ENCODE measurements around the gene MAGEB3.

The MAGEB3 gene

GRCh38 chrX:30215357-30215843, 15.1 kb upstream of the MAGEB3 start, which contains the start of gene MAGEB2:
Gene MAGEB2, plus strand, starts transcription at chrX:30215563. Its CDS starts 3,018 bp downstream, at chrX:30218581.
- ChIA-PET POLR2A (no interaction called here), CTCF (no interaction called here)
- DNase-seq (ENCODE audit: low read depth, low spot score) = no peak
- TF ChIP-seq CTCF (IDR thresholded peaks at IDR 0.05; ENCODE audit: insufficient read depth, low read length, missing control alignments) = no peak
- H3K4me3 ChIP-seq (ENCODE audit: low read depth, low read length) = no peak within 1 kb of the TSS

- no peak for DNase-seq (ENCODE audit: low read depth, low spot score)
- no peak for TF ChIP-seq CTCF (IDR thresholded peaks at IDR 0.05; ENCODE audit: insufficient read depth, low read length, missing control alignments)
- CTCF ChIA-PET = no interaction called here
Measured at GRCh38 chrX:30217465-30217864, 13.0 kb upstream of the MAGEB3 start.

GRCh38 chrX:30219372-30219771, 11.1 kb upstream of the MAGEB3 start:
- POLR2A ChIA-PET = no interaction called here
- CTCF ChIA-PET = no interaction called here

More at GRCh38 chrX:30217465-30217864, 13.0 kb upstream of the MAGEB3 start:
- no peak overlapping the region for H3K4me3 ChIP-seq (ENCODE audit: low read depth, low read length)
- POLR2A ChIA-PET = no interaction called here

GRCh38 chrX:30220661-30221060, 9.8 kb upstream of the MAGEB3 start:
- DNase-seq (ENCODE audit: low read depth, low spot score) = no peak
- ChIA-PET POLR2A (no interaction called here), CTCF (no interaction called here)
- H3K4me3 ChIP-seq (ENCODE audit: low read depth, low read length) = no peak overlapping the region
- no peak for TF ChIP-seq CTCF (IDR thresholded peaks at IDR 0.05; ENCODE audit: insufficient read depth, low read length, missing control alignments)

More at GRCh38 chrX:30219372-30219771, 11.1 kb upstream of the MAGEB3 start:
- H3K4me3 ChIP-seq (ENCODE audit: low read depth, low read length) = no peak overlapping the region
- TF ChIP-seq CTCF (IDR thresholded peaks at IDR 0.05; ENCODE audit: insufficient read depth, low read length, missing control alignments) = no peak
- no peak for DNase-seq (ENCODE audit: low read depth, low spot score)

GRCh38 chrX:30224536-30224935, 5.9 kb upstream of the MAGEB3 start:
- TF ChIP-seq CTCF (IDR thresholded peaks at IDR 0.05; ENCODE audit: insufficient read depth, low read length, missing control alignments) = no peak
- ChIA-PET POLR2A (no interaction called here), CTCF (no interaction called here)
- H3K4me3 ChIP-seq (ENCODE audit: low read depth, low read length) = no peak overlapping the region
- DNase-seq (ENCODE audit: low read depth, low spot score) = no peak

- CTCF ChIA-PET = no interaction called here
- DNase-seq (ENCODE audit: low read depth, low spot score) = no peak
- no peak for TF ChIP-seq CTCF (IDR thresholded peaks at IDR 0.05; ENCODE audit: insufficient read depth, low read length, missing control alignments)
- H3K4me3 ChIP-seq (ENCODE audit: low read depth, low read length) = no peak overlapping the region
- POLR2A ChIA-PET = no interaction called here
Measured at GRCh38 chrX:30228526-30228925, 1.9 kb upstream of the MAGEB3 start.

Data from AG04449 (cell line).